GM19238 (cell line): ENCODE measurements around the gene QDPR.
"Not testable (repeated sequence)": the region's sequence is repeated elsewhere in the genome, so short reads cannot be mapped to it uniquely, and the experiment has no call there.

ENCODE experiments used
- DNase-seq: peaks from one replicate; pipeline ENCODE4 v3.0.0; 2011; ENCODE audit warnings: low spot score; ENCODE audit not compliant: insufficient read length

The QDPR gene

DNA sequence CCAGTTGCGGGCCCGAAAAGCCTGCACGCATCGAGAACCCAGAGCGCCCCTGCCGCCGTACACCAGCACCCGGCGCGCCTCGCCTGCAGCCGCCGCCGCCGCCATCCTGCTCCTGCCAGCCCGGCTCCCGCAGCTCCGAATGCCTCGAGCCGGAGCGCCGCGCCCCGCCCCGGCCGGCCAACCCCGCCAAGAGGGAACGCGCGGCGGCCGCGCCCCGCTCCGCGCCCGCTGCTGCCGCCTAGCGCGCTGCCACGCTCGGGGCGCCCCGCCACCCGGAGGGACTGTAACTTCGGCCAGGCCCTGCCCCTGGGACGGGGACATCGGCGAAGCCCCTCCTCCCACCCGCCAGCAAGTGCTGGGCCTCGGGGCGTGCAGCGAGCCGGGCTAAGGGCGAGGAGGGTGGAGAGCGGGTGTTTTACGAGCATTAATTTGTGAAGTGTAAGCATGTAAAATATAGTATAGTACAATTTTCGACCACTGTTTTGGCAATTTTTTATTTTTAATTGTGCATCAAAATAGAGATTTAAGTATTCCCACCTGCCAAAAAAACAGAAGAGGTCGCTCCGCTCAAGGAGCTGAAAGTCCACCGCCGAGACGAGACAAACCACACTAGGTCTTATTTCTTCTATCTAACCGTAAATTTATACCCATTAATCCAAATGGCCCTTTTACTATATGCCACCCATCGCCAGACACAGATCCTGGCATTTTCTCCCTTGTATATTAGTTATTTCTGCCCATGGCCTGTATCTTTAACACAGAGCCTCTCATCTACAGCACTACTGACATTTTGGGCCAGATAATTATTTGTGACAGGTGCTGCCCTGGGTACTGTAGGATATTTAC lies at the start of gene QDPR:
TSS of gene QDPR (minus strand) at position 141 of the 846 bp plus-strand sequence. CDS start at position 105, 36 bp downstream.
- peak; percentile 86 for DNase-seq

DNA sequence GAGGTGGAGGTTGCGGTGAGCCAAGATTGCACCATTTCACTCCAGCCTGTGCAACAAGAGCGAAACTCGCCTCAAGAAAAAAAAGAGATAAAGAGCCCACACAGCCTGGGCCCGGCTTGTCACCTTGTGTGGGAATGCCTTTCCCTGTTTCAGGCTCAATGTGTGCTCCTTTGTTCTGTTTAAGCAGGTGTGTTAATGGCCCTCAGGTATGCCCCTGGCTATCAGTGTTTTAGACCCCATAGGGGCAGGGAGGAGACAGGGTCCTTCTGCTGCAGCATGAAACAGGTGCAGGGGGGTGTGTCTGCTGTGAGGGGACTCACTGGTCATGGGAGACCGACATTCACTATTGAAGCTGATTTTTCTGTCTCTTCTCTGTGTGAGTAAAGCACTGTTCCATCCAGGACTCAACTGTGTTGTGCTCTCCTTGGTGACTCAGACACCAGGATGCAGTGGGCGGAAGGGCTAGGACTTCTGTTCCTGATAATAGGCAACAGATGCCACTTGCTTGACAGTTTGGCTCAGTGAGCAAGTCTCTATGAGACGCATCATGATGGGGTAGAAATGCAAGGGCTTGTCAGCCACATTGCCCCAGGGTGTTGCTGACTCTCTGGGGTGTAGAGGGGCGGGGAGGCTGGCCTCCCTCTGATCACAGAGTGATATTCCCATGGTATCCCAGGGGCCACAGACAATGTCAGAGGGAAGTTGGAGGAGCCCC lies 49.5 kb upstream of the QDPR start:
- no peak for DNase-seq

DNA sequence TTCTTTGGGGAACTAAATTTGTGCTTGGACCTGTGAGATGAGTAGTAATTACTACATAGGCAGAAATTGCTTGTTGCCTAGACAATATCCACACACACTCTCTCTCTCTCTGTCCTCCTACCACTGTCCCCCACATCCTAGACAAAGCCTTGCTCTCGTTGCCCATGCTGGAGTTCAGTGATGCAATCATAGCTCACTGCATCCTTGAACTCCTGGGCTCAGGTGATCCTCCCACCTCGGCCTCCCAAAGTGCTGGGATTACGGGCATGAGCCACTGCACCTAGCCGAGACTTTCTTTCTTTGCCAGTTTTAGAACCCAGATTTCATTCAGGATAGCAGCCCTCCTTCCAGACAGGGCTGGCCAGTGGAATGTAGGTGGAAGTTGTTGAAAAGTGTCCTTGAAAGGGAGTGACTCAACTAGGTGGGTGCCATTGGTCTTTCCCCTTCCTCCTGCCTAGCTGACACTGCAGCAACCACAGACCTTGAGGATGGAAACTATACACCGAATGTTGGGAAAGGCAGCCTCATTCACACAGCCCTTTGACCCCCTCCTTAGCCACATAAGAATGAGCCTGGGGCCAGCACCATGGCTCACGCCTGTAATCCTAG lies 48.3 kb upstream of the QDPR start:
- DNase-seq: no peak

DNA sequence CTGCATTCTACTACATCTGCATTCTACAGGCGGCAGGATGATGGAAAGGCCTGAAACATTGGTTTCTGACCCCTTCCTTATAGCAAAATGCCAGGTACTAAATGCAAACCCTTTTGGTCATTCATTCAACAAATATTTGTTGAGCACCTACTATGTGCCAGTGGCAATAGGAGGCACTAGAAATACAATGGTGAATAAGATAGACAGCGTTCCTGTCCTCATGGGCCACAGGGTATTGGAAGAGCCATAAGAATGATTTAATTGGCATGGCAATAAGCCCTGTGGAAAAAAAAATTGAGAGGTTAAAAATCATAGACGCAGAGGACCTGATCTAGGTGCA lies 47.8 kb upstream of the QDPR start:
- DNase-seq: no peak

DNA sequence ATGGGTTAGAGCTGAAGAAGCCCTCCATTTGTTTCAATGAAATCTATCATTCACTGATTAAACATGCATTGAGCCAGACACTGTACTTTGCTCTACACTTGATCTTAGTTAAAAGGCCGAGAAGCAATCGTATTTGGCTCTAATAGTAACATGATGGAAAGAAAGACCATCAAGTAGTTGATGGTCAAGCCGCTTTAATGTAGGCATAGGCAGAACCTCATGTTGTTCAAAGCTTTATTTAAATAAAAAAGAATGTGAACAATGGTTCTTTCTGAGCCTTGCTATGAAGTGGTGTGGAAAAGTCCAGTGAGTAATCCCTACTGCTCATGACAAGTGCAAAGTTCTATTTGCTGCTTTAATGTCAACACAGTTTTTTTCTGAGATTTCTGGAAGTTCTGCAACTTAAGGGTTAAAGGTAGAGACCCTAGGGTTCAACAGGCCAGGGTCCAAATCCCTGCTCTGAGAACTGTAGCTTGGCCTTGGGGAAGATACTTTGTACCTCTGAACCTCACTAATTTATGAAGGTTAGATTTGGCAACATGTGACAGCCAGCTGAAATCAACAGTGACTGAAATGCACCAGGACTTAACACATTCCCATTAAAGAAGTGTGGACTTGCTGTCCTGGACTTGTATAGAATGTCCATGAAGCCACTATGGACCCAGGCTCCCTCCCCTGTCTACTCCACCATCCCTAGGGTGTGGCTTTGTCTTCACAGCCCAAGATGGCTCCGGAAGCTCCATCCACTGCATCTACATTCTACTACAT lies 47.2 kb upstream of the QDPR start:
- no peak for DNase-seq

DNA sequence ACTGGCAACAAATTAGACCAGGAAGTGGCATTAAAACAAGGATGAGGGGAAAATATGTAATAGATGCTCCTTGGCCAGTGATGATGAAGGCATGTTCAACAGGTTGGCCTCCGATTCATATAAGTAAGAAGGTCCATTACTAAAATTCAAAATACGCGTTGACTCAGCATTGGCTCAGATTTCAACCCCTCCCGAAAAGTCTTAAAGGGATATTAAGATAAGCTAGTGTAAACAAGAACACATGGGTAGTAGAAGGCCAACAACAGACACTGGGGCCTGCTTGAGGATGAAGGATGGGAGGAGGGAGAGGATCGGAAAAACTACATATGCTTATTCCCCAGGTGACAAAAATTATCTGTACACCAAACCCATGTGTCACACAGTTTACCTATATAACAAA lies 46.0 kb upstream of the QDPR start:
- DNase-seq: no peak

DNA sequence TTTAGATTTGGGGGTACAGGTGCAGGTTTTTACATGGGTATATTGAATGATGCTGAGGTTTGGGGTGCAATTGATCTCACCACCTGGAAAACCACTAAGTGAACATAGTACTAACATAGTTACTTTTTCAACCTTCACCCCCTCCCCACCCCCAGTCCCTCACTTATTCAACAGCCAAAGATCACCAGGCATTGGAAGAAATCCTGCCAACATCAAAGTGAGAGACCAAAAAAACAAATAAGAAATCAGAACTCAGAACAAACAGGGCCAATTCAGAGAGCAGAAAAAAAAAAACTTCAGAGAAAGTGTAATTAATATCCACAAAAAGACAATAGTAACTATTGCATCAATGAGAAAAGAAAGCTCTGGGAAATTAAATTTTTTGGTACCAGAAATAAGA lies 44.6 kb upstream of the QDPR start:
- DNase-seq: no peak

DNA sequence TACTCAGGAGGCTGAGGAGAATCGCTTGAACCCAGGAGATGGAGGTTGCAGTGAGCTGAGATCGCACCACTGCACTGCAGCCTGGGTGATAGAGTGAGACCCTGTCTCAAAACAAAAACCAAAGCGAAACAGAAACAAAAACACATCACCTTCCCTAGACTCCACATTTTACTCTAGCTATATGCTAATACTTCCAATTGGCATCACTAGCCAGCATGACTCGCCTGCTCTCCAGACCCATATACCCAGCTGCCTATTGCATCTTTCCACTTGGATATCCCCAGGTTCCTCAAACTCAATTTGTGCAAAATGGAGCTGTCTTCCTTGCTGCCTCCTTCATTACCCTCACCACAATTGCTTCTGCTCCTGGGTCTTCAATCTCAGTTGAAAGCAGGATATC lies 42.7 kb upstream of the QDPR start:
- DNase-seq: no peak

DNA sequence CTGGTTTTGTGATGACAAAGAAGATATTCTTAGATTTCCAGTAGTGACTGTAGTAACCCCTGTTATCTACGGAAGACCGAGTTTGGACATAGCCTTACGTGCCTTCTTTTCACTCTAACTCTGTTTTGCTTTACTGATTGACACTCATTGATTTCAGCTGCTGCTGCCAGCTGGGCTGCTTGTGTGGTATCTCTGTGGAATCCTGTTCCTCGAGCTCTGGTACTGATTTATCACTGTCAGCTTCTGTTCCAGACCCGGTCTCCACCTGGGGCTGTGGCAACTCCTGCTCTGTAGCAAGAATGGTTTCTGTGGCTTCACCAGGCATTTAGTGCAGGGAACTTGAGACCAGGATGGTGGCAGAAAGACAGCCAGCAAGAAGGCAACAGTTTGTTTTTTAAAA lies 40.5 kb upstream of the QDPR start:
- no peak for DNase-seq

DNA sequence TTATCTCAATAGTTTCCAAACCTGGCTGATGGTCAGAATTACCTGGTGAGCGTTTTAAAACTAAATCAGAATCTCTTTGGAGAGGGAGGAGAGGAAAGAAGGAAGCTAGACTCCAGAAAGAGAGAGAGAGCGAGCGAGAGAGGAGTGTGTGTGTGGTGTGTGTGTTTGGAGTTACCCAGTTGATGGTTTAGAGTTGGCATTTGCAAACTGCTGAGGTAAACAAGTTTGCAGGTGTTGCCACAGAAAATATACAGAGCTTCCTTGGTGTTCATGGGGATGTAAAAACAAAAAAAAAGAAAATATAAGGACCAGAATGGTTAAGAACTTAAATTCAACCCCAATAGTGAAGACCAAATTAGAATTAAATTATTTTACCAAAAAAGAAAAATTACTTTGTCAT lies 38.7 kb upstream of the QDPR start:
- DNase-seq: no peak

DNA sequence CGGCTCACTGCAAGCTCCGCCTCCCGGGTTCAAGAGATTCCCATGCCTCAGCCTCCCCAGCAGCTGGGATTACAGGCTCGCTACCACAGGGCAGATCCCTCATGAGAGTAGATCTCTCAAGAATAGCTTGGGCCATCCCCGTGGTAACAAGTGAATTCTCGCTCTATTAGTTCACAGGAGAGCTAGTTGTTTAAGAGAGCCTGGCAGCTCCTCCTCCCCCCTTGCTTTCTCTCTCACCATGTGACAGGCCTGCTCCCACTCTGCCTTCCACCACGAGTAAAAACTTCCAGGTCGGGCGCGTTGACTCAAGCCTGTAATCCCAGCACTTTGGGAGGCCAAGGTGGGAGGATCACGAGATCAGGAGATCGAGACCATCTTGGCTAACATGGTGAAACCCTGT lies 34.8 kb upstream of the QDPR start:
- DNase-seq: no peak

DNA sequence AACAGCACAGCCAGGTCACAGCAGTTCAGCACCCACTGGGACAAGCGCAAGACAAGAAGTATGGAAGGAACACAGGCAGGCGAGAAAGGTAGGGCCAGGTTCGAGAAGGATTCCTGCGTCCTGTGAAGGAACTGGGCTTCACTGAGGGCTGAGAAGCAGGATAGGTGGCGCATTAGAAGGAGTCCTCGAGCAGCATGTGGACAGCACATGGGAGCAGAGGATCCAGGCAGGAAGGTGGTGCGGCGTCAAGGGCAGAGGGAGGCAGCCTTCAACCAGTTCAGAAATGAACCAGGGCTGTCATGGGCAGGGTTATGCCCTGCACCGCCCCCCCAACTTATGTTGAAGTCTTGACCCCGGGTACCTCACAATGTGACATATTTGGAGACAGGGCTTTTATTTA lies 34.3 kb upstream of the QDPR start:
- DNase-seq: no peak

DNA sequence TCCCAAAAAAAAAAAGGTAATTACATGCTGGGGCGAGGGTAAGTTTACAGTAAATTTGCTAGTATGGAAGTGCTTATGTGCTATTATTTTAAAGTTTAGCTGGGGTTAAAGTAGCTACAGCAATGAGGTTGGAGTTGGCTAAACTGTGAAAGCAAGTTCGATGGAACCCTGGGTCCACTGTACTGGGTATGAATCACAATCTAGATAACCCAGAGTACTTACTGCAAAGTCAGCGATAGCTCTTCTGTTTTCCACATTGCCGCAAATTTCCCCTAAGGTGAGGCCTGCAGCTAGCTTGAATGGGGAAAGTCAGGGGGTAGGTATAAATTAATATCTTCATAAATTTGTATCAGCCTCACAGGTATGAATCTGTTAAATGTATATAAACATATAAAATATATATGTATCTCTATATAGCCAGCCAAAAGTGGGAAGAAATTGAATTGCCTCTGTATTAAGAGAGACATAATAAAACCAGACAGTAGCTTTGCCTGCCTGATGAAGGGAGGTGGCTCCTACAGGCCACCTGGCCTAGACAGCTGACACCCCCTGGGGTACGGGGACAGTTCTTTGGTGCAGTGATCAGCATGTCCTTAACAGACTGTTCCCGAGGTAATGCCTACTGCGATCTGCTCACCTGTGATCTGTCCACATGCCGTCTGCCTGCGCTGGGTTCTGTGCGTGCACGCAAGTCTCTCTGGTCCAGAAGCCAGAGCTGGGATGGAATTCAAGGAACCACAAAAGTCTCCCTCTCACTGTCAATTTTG lies 33.7 kb upstream of the QDPR start:
- DNase-seq: no peak

DNA sequence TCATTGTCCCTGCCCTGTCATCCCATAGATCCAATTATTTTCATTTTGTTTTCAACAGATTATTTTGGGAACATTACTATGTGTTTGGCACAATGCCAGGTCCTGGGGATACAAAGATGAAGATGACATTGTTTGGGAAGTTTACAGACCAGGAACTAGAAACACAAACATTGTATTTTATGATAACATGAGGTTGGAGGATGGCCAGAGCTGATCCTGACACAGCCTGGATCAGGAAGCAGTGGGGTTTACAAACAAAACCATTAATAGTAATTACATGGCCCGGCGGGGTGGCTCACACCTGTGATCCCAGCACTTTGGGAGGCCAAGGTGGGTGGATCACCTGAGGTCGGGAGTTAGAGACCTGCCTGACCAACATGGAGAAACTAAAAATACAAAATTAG lies 32.9 kb upstream of the QDPR start:
- DNase-seq: no peak

DNA sequence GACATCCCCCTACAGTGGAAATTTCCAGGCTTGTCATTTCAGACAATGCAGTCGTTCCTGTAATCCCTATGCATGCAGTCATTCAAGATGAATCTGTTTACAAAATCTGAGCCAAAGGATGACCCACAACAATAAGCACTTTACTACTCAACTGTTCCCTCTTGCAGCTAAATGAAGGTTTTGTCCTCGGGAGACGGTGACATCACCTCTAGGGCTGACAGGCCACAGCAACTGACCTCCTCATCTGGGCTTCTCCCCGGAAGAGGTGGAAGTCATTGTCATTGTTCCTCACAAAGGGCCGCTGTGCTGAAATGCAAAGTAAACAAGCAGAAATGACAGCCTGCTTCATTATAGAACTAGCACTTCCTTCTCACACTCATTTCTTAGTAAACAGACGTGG lies 32.3 kb upstream of the QDPR start:
- no peak for DNase-seq

DNA sequence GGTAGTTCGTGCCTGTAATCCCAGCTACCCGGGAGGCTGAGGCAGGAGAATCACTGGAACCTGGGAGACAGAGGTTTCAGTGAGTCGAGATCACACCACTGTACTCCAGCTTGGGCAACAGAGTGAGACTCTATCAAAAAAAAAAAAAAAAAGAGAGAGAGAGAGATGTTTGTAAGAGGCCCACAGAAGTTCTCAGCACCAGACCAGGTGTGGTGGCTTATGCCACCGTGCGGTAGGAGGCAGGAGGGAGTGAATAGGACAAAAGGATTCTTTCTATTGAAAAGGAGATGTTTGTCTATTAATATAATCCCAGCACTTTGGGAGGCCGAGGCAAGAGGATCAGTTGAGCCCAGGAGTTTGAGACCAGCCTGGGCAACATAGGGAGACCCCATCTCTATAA lies 25.2 kb upstream of the QDPR start:
- DNase-seq: not testable (repeated sequence)

DNA sequence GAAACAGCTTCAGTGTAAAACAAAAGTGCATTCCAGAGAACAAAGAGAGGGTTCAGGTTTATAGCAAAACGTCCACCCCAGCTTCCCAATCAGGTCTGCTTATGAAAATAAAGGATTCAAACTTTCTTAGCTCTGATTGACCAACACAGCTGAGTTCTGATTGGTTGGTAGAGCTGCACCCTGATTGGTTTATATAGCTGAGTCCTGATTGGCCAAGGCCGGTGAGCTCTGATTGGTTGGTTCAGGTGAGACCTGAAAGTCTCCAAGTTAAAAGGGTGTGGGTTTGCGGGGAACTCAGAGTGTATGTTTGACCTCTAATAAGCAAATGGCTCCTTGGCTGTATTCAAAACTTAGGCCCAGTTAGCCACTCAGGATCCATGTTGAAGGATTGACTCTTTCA lies 24.0 kb upstream of the QDPR start:
- no peak for DNase-seq

DNA sequence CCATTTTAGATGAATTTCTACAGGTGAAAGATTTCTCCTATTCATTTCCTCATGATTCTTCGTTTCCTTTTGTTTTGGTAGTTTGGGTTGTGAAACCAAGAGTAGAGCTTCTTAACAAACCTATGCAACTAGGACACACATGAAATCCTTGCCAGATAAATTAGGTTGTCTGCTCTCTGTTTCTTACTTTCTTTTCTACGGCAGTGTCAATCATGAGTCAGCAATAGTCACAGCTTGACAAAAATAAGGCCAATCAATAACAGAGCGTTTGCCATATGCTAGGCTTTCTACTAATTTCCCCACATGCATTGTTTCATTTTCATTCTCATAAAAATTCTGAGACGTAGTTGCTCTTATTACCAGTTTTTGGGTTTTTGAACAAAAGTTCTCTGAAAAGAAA lies 23.4 kb upstream of the QDPR start:
- no peak for DNase-seq

DNA sequence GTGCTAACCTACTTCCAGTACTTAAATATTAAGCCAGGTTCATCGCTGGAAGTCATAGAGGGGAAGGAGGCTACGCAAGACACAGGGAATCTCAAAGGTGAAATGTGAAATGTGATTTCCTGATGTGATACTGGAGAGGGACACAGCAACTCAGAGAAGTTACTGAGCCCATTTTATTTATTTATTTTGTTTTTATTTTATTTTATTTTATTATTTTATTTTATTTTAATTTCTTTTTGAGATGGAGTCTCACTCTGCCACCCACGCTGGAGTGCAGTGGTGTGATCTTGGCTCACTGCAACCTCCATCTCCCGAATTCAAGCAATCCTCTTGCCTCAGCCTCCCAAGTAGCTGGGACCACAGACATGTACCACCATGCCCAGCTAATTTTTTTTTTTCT lies 22.8 kb upstream of the QDPR start:
- DNase-seq: no peak

DNA sequence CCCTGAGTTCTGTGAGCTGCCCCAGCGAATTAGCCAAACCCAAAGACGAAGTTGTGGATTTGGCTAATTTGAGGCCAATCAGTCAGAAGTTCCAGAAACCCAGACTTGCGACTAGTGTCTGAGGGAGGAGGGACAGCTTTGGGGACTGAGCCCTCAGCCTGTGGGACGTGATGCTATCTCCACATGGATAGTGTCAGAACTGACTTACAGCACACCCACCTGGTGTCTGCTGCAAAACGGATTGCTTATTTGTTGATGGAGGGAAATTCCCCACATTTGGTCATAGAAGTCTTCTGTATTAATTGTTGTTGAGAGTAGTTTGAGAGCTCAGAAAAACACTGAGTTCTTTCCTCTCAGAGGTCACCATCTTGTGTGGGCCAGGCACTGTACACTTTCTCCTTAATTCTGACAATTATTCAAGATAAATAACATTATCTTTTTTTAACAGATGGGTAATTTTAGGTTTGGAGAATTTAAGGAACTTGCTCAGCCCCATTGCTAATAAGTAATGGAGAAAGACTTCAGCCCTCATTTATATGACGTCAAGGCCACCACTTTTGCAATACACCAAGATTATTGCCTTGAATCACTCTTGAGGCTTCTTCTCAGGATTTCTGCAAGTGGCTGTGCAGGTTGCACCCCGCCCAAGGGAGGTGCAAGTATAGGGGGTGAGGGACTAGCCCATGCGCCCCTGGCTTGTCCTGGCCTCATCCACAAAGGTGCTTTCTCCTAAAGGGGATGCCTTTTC lies 19.8 kb upstream of the QDPR start:
- DNase-seq: no peak
